GM18519 (cell line): ENCODE results near the gene POLR2I.
A peak's percentile ranks its signal among the peaks of the same experiment; 100 is the strongest.

ENCODE experiments used
- ATAC-seq: cut with Tn5 transposase; IDR thresholded peaks from one replicate; pipeline ENCODE4 v1.9.1; 2021; ENCODE audit warnings: mild to moderate bottlenecking, moderate library complexity; ENCODE audit not compliant: unreplicated experiment, low FRiP score

The POLR2I gene

DNA sequence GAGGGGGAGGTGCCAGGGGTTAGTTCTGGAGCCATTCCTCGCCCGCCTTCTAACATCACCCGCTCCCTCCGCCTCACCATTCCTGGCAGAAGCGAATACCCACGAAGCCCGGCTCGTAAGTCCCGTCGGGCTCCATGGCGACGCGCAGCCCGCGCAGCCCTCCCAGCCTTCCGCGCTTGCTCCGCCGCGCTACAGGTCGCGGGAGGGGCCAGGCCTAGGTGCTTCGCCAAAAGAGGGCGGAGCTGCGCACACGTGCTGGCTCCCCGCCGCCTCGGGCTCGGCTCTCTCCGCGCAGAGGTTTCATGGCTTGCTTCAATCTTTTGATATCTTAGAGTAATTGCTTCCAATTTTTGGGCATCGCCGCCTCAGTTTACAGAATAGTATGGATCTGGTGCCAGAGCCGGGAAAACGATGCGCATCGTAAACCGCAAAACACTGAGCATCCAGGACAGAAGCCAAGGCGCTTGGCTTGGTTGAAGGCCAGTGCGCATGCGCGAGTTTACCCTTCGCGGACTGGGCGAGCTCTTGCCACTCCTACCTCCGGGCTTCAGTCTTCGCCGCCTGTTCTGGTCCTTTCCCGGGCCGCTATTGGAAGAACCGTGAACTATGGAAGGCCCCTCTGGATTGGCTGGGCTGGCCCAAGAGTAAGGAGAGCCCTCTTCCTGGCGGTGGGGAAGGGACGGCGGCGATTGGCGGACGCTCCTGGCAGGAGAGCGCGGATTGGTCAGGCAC is at the start of gene POLR2I:
TSS of gene POLR2I (minus strand) at position 155 of the 732 bp plus-strand sequence. CDS start at position 136, 19 bp downstream.
- ATAC-seq: peak; percentile 71

DNA sequence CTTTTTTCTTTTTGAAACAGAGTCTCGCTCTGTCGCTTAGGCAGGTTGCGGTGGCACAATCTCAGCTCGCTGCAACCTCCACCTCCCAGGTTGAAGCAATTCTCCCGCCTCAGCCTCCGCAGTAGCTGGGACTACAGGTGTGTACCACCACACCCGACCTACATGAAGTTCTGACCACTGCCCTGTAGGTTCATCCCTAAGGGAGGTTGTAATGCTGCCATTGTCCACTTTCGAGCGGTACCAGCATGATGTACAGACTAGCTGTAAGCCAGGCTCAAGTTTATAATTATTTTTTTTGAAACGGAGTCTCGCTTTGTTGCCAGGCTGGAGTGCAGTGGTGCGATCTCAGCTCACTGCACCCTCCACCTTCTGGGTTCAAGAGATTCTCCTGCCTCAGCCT is 49.1 kb upstream of the POLR2I start:
- ATAC-seq: no peak

DNA sequence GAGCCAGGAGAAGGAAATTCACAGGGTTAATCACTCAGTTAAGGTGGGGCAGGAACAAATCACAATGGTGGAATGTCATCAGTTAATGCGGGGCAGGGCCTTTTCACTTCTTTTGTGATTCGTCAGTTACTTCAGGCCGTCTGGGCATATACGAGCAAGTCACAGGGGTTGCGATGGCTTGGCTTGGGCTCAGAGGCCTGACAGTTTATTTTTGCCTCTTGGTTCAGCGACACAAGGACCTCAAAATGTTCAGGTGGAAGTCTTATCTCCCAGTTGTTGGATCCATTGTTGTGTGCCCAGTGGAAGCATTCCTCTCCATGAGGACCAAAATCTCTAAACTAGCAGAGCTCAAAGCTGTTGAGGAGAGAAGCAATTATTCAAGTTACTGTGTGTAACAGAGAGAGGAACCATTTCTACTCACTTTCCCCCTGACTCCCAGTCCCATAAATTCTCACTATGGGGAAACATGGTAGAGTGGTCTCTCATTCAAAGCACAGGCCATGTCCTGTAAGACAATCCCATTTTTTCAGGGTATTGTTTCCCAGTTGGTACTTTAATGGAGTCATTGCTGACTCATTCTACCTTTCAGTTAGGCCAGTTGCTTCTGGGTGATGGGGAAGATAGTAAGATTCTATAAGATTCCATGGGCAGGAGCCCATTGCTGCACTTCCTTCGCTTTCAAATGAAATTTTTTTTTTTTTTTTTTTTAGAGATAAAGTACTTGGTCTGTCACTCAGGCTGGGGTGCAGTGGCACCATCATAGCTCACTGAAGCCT is 46.3 kb upstream of the POLR2I start:
- ATAC-seq: no peak

DNA sequence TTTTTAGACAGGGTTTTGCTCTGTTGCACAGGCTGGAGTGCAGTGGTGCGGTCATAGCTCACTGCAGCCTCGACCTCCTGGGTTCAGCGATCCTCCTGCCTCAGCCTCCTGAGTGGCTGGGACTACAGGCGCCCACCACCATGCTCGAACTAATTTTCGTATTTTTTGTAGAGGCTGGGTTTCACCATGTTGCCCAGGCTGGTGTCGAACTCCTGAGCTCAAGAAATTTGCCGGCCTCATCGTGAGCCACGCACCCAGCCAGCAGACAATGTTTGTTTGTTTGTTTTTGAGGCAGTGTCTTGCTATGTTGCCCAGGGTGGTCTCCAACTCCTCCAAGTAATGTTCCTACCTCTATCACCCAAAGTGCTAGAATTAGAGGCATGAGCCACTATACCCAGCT is 38.5 kb upstream of the POLR2I start:
- no peak for ATAC-seq

DNA sequence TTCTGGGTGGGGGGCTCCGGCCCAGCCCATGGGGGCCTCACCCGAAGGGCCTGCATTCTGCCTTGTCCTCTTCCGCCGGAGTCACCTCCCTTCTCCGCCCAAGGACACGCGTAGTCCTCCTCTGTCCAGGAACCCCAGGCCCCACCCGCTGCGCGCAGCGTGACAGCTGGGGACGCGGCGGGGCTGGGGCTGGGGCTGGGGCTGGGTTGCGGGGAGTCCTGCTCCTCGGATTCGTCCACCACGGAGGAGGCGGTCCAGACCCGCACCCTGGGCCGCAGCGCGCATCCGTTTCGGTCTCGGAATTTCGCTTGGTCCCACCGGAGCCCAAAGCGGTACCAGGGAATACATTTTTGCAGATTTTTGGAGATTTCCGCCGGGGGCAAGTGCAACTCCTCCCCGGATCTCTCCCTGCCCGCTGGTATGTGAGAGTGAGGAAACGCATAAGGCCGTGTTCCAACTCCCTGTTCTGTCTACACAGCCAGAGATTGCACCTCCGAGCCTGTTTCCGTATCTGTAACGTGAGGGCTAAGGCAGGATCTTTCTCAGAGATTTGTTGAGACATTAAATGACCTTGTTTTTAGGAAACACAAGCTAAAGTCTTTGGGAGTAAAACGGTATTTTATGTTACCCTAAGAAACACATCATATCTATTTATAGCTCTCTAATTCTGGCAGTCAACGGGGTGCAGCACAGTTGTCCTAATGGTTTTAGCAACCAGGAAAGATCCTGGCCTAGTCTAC is 37.8 kb upstream of the POLR2I start, which contains the start of gene COX7A1:
TSS of gene COX7A1 (minus strand) at position 96 of the 740 bp plus-strand sequence. CDS start at position 56, 40 bp downstream.
- no peak for ATAC-seq

DNA sequence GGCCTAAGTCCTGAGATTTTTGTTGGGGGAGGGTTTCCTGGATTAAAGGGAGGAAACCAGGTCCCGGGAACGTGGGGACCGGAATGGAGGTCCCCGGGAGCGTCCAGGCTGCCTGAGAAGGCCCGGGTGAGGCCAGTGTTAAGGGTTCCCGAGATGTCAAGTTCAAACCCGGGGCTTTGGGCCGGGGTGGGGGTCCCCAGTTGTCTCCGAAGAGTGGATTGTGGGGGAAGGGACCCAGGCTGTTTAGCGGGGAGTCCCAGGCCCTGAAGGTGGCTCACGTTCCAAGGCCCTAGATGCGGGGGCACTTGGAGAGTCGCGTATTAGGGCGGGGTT is 37.3 kb upstream of the POLR2I start:
- ATAC-seq: no peak

DNA sequence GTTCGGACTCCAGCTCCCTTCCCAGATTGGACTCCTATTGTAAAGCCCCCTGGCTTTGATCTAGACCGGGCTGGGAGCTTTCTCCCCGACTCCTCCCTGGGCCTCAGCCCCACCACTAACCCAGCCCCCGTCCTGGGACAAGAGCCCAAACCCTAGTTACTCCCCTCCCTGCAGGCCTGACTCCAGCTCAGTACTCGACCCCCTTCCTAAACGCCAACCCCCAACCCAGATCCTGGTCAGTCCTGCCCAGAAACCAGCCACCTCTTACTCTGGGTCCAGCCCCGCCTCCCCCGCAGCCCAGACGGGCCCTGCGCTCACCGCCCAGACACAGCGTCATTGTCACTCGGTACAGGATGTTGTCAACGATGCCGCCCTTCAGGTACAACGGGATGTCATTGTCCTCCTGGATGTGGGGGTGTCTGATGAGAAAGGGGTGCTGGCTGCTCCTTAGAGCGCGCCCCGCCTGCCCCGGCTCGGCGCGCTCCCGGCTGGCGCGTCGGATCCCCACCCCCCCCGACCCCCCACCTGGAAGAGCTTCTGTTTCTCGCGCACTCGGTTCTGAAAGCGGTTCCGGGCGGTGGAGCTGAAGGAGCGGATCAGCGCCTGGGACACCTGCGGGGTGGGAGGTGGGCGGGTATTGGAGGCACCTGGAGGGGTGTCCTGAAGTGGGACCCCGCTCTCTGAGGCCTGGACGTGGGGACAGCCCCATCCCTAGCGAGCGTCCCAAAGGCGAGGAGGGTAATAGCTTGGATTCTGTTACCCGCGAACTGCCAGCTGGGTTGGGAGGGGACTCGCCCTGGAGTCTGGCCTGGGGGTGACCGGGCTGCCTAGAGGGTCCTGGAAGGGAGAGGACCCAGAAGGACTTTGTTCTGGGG is 36.7 kb upstream of the POLR2I start:
- no peak for ATAC-seq

DNA sequence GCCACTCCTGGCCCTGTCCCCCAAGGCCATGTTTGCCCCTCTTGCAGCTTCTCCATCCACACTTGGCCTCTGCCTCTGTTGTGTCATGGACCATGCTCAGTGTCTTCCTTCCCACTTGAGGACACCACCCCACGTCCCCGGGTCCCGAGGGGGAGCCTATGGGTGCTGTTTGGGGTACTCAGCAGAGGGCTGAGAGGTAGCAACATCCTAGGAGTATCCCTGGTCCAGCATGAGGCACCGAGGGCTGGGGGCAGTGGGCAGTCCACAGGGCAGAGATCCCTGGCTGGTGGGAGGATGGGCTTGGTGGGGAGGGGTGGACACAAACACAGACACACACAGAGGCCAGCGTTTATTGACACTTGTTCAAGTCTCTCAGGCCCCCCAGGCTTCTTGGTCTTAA is 35.9 kb upstream of the POLR2I start:
- ATAC-seq: no peak

DNA sequence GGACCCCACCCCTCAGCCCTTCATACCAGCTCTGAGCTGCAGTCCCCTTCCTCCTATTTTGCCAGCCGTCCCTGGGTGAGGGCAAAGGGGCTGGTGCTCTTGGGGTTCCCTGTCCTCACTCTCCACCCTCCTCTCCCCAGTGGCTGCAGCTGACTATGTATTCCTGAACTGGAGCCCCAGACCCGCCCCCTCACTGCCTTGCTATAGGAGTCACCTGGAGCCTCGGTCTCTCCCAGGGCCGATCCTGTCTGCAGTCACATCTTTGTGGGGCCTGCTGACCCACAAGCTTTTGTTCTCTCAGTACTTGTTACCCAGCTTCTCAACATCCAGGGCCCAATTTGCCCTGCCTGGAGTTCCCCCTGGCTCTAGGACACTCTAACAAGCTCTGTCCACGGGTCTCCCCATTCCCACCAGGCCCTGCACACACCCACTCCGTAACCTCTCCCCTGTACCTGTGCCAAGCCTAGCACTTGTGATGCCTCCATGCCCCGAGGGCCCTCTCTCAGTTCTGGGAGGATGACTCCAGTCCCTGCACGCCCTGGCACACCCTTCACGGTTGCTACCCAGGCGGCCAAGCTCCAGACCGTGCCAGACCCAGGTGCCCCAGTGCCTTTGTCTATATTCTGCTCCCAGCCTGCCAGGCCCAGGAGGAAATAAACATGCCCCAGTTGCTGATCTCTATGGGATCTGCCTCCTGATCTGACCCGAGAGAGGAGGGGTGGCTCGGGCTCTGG is 35.2 kb upstream of the POLR2I start:
- no peak for ATAC-seq

DNA sequence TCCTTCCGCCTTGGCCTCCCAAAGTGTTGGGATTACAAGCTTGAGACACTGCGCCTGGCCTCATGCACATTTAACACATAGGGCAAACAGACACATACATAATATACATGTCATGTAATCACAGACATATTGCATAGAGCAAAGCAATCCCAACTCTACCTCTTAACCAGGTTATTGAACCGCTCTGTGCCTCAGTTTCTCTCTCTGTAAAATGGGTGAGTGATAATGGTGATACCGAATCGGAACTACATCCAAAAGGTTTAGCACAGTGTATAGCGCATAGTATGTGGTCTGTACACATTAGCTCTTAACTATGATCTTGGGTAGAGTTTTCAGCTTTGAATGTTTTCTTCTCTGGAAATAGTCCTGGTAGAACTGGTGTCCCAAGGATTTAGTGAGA is 29.9 kb upstream of the POLR2I start:
- ATAC-seq: no peak

DNA sequence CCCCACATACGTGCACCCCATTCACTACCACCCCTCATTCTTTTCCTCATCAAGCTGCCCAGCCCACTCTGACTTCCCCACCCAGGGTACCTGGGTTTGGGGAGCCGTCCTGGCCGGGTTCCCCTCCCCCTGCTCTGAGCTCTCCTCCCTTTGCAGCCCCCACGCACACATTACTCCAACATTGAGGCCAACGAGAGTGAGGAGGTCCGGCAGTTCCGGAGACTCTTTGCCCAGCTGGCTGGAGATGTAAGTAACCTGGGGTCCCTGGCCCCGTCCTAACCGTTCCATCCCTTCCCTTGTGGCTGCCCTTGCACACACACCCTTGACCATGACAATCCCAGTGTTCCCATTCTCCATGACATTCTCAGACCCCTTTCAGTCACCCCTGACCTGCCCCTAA is 27.8 kb upstream of the POLR2I start:
- ATAC-seq: no peak

DNA sequence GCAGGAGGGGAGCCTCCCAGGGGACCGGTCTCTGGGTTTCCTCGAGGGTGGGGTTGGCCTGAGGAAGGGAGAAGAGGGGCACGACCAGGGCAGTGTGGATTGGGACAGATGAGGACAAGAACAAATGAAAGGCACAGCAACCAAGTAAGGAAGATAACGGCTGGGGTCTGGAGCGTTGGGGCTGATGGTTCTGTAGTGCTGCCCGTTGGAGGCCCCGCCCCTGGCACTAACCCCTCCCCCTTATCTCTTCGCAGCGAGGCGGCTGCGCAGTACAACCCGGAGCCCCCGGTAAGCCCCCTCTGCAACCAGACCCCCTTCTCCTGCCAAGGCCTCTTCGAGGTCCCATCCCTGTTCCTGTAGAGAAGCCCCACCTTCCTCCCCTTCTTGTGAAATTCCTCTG is 27.4 kb upstream of the POLR2I start:
- no peak for ATAC-seq

DNA sequence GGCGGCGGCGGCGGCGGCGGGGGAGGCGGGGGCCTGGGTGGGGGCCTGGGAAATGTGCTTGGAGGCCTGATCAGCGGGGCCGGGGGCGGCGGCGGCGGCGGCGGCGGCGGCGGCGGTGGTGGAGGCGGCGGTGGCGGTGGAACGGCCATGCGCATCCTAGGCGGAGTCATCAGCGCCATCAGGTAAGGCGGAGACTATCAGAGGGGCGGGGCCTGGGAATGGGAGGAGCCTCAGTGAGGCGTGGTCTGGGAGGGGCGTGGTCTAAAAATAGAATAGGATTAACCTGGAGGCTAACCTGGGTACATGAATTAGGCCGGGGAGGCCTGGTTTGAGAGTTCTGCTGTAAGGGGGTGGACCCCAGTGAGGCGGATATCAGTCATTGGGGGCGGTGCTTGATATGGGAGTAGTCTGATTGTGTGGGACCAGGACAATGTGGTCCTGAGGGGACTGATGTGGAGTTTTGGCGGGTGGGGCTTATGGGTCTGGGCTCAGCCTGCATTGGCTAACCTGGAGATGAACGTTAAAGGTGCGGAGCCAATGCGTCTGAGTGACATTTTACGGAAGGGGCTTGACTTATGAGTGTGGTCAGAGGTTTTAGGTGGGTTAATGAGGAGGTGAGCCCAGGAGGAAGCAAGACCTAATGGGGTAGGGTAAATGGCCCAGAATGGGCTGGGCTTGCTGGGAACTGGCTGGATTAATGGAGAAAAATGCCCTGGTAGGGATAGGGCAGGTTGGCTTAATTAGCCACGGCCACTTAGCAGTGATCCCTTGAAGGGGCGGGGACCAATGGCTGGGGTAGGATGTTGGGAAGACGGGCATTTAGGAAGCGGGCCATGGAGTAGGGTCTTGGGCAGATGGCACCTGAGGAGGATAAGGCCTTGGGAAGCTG is 26.6 kb upstream of the POLR2I start:
- ATAC-seq: no peak

DNA sequence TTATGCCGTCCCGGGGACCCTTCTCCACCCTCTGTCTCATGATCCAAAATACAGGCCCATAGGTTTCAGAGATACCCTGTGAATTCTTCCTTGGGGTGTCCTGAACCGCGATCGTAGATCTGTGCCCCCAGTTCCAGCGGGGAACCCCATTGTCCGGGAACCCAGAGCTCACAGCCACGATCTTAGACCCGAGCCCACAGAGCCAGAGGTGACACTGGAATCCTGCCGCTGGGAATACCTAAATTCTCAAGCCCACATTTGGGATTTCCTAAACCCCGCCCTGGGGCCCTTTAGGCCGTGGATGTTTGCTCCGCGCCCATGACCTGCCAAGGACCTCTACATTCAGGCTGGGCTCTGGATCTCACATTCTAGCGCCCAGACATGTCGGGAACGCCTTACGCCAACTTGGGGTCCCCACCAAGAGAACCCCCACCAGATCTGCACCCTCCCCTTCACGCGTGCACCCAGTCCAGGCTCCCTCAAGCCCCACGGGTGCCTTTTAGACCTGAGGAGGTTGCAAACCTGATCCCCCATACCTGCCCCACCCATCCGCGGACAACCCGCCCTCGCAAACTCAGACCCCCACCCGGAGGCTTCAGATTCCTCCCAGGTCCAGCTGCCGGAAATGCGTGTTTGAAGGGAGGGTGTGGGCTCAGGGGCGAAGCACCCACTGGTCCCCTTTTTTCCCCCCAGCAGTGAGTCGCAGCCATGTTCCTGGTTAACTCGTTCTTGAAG is 25.8 kb upstream of the POLR2I start:
- no peak for ATAC-seq

DNA sequence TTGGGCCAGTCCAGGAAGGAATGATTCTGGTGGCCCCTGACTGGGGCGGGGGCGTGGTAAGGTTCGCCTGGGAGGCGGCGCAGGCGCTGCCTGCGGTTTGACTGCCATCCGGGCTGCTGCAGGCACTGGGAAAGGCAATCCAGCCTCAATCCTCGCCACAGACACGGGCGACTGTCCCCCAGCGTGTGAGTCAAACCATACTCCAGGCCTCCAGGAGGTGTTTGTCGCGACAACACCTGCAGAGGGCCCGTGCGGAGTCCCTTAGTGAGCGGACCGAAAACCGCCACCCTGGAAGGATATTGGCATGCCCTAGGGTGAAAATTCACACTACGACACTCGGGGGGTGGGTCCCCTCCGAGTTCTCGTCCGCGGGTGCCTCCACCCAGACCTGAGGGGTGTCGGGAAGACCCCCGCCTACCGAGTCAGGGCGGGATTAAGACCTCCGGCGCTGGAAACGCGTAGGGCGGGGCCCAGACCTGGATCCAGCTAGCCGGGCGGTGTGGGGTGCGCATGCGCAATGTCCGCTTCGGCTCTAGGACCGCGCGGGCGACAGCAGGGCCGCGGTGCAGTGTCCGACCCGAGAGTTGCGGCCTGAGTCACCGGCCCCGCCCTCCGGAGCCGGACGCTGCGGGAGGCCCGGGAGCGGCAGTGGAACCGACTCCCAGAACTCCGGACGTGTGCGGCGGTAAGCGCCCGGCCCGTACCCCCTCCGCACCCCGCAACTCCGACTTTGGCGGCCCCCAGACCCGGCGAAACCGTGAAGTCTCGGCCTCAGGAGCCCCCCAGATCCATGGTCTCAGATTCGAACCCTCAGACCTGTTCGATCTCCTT is 25.0 kb upstream of the POLR2I start, which contains the start of gene CAPNS1:
TSS of gene CAPNS1 (plus strand) at position 594 of the 831 bp plus-strand sequence. CDS start 946 bp downstream, outside the sequence.
- peak; percentile 70 for ATAC-seq

DNA sequence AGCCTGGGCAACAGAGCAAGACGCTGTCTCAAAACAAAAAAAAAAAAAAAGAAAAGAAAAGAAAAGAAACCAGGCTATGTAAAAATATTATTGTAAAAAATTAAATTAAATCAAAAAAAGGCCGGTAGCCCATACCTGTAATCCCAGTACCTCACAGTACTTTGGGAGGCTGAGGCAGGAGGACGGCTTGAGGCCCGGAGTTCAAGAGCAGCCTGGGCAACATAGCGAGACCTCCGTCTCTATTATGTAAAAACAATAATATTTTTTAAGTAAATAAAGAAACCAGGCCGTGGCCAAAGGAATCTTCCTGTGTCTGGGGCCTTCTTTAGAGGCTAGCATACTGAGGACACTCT is 24.4 kb upstream of the POLR2I start:
- no peak for ATAC-seq
